A172 (cell line): Measurements from ENCODE around the gene MXD4. TPM values are rescaled to one million over a fixed set of nuclear protein-coding genes. Genes with fewer than 3 reads are reported as not detected.

ENCODE experiments used
- DNase-seq: peaks from one replicate; pipeline ENCODE4 v3.0.0-alpha.2; 2015; ENCODE audit warnings: low spot score
- total RNA-seq: library from RNA; depleted of rRNA; stranded (reverse); fragments of >200 nt; shearing (Covaris generic); gene quantifications from 2 replicates; pipeline ENCODE4 v1.2.3, GENCODE V29; 2014; rRNA removed

Gene MXD4, protein sequence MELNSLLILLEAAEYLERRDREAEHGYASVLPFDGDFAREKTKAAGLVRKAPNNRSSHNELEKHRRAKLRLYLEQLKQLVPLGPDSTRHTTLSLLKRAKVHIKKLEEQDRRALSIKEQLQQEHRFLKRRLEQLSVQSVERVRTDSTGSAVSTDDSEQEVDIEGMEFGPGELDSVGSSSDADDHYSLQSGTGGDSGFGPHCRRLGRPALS
- total RNA-seq: 14.6 and 18.4 TPM in 2 replicates

DNA sequence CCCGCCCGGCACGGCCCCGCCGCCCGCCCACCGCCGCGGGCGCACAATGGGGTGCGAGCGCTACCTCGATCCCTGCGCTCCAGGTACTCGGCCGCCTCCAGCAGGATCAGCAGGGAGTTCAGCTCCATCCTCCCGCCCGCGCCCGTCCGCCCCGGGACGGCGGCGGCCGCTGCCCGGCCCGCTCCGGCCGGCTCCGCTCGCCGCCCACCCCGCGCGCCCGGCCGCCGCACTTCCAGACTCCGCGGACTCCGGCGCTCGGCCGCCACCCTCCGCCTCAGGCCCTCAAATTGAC lies at the start of gene MXD4:
MXD4 (minus strand) TSS at position 257 of the 292 bp plus-strand sequence; CDS start at position 128, 129 bp downstream.
- DNase-seq: no peak

- DNase-seq: no peak
These were observed 45.0 kb upstream of the MXD4 start for GRCh38 chr4:2306773-2307410.

GRCh38 chr4:2305766-2306501 lies 44.0 kb upstream of the MXD4 start:
- no peak for DNase-seq

- DNase-seq: no peak
These were observed 43.1 kb upstream of the MXD4 start for GRCh38 chr4:2304877-2305561.

DNA sequence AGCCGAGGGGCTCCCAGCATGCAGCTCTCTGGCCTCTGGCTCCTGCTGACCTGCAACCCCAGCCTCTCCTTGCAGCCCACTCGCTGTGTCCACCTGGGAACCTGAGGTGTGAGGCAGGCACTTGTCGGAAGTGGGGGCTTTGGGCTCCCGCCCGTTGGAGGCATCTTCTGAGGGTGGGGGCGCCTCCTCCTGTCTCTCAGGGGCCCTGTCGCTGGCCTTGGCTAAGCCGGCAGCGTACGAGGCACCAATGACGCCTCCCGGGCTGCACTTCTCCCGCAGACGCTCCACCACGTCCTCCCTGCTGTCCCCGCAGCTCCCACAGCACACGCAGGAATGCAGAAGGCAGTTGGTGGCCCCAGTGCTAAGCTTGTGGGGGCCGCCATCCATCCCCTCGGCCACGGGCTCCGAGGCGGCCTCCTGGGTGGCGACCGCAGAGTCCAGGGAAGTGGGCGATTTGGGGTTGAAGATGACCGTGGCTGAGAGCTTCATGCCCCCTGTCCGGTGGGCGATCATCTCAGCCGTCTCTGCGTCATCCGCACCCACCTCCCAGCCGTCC lies 42.5 kb upstream of the MXD4 start:
- DNase-seq: no peak

DNA sequence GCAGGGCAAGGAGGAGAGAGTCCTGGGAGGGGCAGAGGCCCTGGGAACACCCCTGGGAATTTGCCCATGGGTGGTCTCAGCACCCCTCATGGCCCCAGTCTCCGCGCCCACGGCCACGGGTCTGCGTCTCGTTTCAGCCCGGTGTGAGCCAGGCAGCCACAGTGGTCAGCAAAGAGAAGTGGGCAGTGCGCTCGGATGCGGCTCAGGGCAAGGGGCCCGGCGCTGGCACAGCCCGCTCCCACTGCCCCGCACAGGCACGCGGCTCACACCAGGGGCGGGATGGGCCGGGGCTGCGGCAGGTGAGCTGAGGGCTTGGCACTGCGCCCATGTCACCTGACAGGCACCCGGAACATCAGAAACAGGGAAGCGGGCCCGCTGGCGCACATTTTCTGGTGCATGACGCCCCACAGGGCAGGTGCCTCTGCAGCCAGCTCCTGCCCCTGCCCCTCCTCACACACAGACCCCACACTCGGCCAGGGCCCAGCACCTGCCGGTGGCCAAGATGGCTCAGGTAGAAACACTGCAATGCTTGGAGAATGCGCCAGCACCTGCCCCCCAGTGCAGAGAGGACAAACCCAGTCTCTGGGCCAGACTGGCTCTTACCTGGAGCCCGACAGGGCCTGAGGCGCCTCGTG lies 41.9 kb upstream of the MXD4 start:
- DNase-seq: no peak

DNA sequence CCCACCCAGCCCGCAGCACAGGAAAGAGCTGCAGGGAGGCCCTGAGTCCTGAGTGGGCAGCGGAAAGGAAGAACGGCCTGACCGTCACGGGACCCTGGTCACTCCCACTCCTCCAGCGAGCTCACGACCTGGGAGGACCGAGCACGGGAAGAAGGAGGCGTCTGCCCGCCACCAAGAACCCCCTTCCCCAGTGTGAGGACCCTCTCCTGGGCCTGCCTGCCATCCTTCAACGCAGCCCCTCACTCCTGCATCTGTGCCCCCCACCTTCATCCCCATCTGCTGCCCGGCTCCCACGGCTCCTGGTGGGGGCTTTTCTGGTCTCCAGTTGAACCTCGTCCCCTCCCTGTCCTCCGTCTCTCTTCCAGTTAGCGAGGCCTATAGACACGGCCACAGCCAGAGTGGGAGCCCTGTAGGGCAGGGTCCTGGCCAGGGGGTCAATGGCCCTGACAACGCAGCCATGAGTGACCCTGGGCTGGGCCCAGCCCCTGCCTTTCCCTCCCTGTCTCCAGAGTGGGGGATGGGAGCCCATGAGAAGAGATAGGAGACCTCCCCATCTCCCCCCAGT lies 41.3 kb upstream of the MXD4 start:
- DNase-seq: no peak

DNA sequence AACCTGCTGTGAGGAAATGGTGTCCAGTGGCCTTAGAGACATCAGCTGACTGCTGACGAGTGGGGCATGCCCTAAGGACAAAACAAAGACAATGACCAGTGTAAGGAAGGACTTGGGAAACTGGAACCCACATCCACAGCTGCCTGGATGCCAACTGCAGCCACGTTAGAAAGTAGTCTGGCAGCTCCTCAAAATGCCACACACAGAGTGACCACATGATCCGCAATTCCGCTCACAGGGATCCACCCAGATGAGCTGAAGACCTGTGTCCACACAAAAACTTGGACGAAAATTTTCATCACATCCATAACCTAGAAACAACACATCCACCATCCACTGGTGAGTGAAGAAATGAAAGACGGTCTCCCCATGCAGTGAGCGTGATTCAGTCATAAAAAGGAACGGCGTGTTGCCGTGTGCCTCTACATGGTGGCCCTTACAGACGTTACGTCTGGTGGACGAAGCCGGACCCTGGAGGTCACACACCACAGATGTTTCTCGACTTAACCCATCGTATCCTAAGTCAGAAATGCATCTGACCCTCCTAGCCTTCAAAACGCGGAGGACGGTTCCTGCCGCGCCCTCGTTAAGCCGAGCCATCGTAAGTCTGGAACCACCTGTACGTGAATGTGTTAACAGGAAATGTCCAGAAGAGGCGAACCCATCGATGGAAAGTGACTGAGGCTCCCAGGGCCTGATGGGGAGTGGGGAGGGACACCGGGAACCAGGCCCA lies 40.6 kb upstream of the MXD4 start:
- peak; percentile 11 for DNase-seq

DNA sequence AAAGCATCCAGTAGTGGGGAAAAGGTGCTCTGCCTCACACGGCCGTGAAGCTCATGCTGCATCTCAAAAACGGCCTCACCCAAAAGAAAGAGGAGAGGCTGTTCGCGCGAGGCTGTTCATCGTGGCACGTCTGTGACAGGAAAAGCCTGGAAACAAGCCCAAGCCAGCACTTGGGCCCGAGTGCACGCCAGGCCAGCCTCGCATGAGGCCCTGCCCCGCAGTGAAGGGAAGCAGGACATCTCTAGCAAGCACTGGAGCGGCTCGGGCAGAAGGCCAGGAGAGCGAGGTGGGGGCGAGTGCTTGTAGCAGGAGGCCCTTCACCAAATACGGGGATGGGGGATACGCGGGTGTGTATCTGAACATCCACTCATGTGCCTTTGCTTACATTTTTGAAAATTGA lies 39.9 kb upstream of the MXD4 start:
- DNase-seq: no peak

DNA sequence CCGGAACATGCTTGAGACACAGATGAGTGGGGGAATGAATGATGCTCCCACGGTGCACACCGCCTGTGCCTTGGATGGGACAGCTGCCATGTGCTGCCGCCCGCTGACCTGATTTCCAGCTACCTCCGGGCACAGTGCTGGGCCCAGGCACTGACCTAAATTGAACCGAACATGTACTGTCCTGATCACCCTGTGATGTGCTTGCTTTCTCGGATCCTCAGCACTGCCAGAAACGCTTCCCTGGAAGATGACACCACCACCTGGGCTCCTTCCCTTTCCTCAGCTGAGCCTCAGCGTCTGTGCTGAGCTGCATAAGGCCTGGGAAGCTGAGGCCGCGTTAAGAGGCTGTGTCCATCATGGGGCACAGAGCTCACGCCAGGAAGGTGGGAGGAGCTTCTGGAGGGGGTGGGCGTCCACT lies 39.3 kb upstream of the MXD4 start:
- no peak for DNase-seq

DNA sequence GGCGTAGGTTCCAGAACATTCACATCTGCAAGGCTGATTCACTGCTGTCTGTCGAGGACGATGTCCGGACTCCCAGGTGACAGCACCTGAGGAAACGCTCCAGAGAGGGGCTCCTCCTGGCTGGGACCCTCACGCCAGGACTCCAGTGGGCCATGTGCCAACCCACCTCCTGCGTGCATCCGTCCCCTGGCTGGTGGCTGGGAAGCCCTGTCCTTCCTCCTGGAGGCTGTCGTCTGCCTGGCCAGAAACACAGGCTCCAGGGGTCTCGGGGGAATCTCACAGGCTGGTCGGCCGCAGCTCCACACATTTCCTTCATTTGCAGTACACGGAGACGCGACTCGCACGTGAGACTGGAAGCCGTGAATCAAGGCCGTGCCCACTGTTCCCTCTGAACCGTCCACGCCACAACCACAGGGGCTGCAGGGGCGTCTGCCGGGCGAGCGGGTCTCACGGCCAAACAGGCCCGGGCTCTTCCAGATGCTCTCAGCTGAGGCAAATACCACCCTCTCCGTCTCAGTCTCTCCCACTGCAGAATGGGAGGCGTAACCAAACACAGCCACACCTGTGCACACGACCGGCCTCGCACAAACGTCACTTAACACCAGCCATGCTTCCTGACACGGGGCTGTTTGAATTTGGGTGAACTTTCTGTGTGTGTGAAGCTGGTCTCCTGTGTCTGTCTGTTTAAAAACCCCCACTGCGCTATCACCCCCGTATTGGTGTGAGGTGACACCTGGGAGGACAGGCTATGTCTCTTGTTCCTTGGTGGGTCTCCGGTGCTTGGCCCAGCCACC lies 38.7 kb upstream of the MXD4 start:
- no peak for DNase-seq

DNA sequence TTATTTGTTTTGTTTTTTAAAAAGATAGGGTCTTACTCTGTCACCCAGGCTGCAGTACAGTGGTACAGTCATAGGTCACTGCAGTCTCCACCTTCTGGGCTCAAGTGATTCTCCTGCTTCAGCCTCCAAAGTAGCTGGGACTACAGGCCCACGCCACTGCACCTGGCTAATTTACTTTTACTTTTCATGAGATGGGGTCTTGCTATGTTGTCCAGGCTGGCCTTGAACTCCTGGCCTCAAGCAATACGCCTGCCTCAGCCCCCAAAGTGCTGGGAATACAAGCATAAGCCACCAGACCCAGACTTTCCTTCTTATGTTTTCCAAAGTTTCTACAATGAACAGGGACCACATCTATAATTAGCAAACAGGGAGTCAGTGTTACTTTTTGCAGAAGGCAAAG lies 37.9 kb upstream of the MXD4 start:
- no peak for DNase-seq

GRCh38 chr4:2298532-2298991 lies 36.7 kb upstream of the MXD4 start:
- DNase-seq: no peak

- no peak for DNase-seq
These were observed 36.0 kb upstream of the MXD4 start for GRCh38 chr4:2297606-2298531.

GRCh38 chr4:2296631-2297601 lies 35.0 kb upstream of the MXD4 start:
- DNase-seq: no peak

DNA sequence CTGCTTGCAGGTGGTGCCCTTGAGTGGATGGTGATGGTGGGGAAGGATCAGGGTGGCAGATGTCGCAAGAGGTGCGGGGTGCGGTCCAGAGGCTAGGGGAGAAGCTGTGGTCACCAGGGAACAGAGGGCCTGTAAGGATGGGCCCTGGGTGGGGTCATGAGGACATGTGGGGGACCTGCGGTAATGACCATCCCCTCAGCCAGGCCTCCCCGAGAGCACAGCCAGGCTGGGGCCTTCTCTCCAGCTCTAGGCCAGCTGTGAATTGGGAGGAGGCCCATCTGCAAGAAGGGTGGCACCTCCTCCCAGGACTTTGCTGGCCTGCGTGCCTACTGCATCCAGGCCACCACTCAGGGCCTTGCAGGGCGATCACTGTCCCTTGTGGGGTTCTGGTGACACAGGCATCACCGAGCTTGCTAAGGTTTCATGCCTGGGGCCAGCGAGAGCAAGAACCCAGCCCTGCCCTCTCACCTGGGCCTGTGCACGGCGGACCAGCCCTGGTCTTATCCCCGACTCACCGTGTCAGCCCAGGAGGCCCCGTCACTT lies 34.1 kb upstream of the MXD4 start:
- no peak for DNase-seq

GRCh38 chr4:2295500-2295899 lies 33.6 kb upstream of the MXD4 start:
- no peak for DNase-seq
